ENCODE measurements around the gene CAMK1G. TPM values are rescaled to one million over a fixed set of nuclear protein-coding genes. Genes with fewer than 3 reads are reported as not detected.
A peak's percentile ranks its signal among the peaks of the same experiment; 100 is the strongest.

The CAMK1G gene
- total RNA-seq, 1 experiment from 2014 or later = not detected

DNA sequence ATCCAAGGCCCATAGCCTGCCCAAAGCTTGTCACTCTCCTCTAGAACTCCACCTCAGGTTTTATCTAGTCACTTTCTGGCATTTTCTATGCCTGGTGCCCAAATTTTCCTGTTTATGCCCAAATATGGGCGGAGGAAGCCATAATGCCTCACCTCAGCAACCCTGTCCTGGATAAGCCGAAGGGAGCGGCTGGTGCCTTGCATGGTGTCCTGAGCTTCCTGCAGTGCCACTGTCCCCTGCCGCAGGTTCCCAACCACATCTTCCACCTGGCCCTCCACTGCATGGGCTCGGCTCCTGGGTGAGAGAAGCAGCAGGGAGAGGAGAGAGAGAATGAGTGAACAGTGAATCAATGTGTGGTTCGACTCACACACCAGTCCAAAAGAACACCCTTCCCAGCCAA is 34.2 kb downstream of the CAMK1G start:
- RAD21 ChIA-PET (ENCODE audit: low non-redundant PET in 1 of 2, low total read pairs in 2 of 2, uncharacterized antibody in 2 of 2, unreplicated experiment in 2 of 2) = no interaction called here
- CTCF ChIA-PET = no interaction called here
- no peaks in the 10 kb centered on the region for H3K27me3 ChIP-seq (ENCODE audit: insufficient read depth, low read length)
- BruUV-seq (replicated peaks) = no TSS peak
- no peak overlapping the region for H3K4me3 ChIP-seq (replicated peaks in 1 of 2; ENCODE audit: low read depth in 1 of 2, low read length in 2 of 2)
- no peak overlapping the region for H2AFZ ChIP-seq (ENCODE audit: low read depth, low read length, poor library complexity, severe bottlenecking)
- H3K4me1 ChIP-seq (ENCODE audit: control insufficient read depth in 1 of 2, insufficient read depth in 2 of 2, low read length in 2 of 2) = no peaks in the 10 kb centered on the region
- H3K9me3 ChIP-seq (ENCODE audit: control insufficient read depth in 1 of 2, insufficient read depth in 1 of 2, low read depth in 1 of 2, low read length in 2 of 2) = no peaks in the 10 kb centered on the region
- no peak overlapping the region for H3K9ac ChIP-seq (ENCODE audit: low read length)
- TF ChIP-seq EGR1 (IDR thresholded peaks at IDR 0.05; ENCODE audit: low read depth) = no peak
- no peak for TF ChIP-seq TCF7L2 (IDR thresholded peaks at IDR 0.05; ENCODE audit: borderline replicate concordance, extremely low read depth, insufficient read depth, insufficient read length)
- TF ChIP-seq, protein P1, sequence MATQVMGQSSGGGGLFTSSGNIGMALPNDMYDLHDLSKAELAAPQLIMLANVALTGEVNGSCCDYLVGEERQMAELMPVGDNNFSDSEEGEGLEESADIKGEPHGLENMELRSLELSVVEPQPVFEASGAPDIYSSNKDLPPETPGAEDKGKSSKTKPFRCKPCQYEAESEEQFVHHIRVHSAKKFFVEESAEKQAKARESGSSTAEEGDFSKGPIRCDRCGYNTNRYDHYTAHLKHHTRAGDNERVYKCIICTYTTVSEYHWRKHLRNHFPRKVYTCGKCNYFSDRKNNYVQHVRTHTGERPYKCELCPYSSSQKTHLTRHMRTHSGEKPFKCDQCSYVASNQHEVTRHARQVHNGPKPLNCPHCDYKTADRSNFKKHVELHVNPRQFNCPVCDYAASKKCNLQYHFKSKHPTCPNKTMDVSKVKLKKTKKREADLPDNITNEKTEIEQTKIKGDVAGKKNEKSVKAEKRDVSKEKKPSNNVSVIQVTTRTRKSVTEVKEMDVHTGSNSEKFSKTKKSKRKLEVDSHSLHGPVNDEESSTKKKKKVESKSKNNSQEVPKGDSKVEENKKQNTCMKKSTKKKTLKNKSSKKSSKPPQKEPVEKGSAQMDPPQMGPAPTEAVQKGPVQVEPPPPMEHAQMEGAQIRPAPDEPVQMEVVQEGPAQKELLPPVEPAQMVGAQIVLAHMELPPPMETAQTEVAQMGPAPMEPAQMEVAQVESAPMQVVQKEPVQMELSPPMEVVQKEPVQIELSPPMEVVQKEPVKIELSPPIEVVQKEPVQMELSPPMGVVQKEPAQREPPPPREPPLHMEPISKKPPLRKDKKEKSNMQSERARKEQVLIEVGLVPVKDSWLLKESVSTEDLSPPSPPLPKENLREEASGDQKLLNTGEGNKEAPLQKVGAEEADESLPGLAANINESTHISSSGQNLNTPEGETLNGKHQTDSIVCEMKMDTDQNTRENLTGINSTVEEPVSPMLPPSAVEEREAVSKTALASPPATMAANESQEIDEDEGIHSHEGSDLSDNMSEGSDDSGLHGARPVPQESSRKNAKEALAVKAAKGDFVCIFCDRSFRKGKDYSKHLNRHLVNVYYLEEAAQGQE (IDR thresholded peaks at IDR 0.05; ENCODE audit: low read depth) = no peak
- TF ChIP-seq POLR2A (IDR thresholded peaks at IDR 0.05; ENCODE audit: borderline replicate concordance, extremely low read depth, insufficient read depth, insufficient read length) = no peak
- TF ChIP-seq EZH2phosphoT487 (IDR thresholded peaks at IDR 0.05; ENCODE audit: borderline replicate concordance) = no peak
- TF ChIP-seq JUND (IDR thresholded peaks at IDR 0.05) = no peak
- TF ChIP-seq SRF (IDR thresholded peaks at IDR 0.05; ENCODE audit: low read depth) = peak; percentile 78
- peaks cover 0 to 11% of the 10 kb centered on the region in 2 experiments; a peak in 3 of 4 replicates for H3K36me3 ChIP-seq (ENCODE audit: control insufficient read depth in 1 of 2, insufficient read depth in 2 of 2, low read length in 2 of 2)
- H3K4me2 ChIP-seq (ENCODE audit: low read length) = no peak overlapping the region
- intact Hi-C loops (cut with micrococcal nuclease) = no loop called here
- no peaks in the 10 kb centered on the region for H3K79me2 ChIP-seq (ENCODE audit: insufficient read depth, low read length)
- no peaks in the 10 kb centered on the region for H4K20me1 ChIP-seq (ENCODE audit: insufficient read depth)
- DNase-seq (ENCODE audit: low read depth, low spot score) = no peak
- H3K9me2 ChIP-seq (ENCODE audit: insufficient read depth) = no peaks in the 10 kb centered on the region
- no peak overlapping the region for H3K27ac ChIP-seq (ENCODE audit: low read depth, low read length)
- POLR2A ChIA-PET = no interaction called here
- ATAC-seq = no peak

DNA sequence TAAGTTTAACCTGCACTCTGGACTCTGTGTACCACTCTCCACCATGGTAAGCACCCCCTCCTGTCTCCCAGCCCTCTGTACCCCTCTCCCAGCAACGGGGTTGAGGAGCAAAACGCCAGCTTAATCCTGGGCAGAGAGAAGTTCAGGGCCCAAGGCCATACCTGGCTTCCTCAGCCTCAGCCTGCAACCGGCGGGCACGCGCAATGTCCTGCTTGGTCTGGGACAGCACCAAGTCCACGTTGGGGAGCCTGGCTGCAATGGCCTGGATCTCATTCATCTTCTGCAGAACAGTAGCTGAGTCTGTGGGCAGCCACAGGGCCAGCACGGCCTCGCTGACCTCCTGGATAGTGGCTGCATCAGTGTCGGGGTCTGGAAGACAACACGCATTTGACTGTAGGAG is 34.8 kb downstream of the CAMK1G start:
- Histone ChIP-seq H3K4me1 (ENCODE audit: control insufficient read depth in 1 of 2, insufficient read depth in 2 of 2, low read length in 2 of 2) (no peaks in the 10 kb centered on the region), H3K27ac (ENCODE audit: low read depth, low read length) (no peak overlapping the region), H3K36me3 (ENCODE audit: control insufficient read depth in 1 of 2, insufficient read depth in 2 of 2, low read length in 2 of 2) (peaks cover 0 to 11% of the 10 kb centered on the region in 2 experiments; a peak in 3 of 4 replicates), H4K20me1 (ENCODE audit: insufficient read depth) (no peaks in the 10 kb centered on the region), H2AFZ (ENCODE audit: low read depth, low read length, poor library complexity, severe bottlenecking) (no peak overlapping the region), H3K9me2 (ENCODE audit: insufficient read depth) (no peaks in the 10 kb centered on the region), H3K4me2 (ENCODE audit: low read length) (no peak overlapping the region), H3K4me3 (replicated peaks in 1 of 2; ENCODE audit: low read depth in 1 of 2, low read length in 2 of 2) (no peak overlapping the region), H3K9ac (ENCODE audit: low read length) (no peak overlapping the region), H3K27me3 (ENCODE audit: insufficient read depth, low read length) (no peaks in the 10 kb centered on the region), H3K9me3 (ENCODE audit: control insufficient read depth in 1 of 2, insufficient read depth in 1 of 2, low read depth in 1 of 2, low read length in 2 of 2) (no peaks in the 10 kb centered on the region), H3K79me2 (ENCODE audit: insufficient read depth, low read length) (no peaks in the 10 kb centered on the region)
- CTCF ChIA-PET = no interaction called here
- POLR2A ChIA-PET = no interaction called here
- intact Hi-C loops (cut with micrococcal nuclease) = no loop called here
- RAD21 ChIA-PET (ENCODE audit: low non-redundant PET in 1 of 2, low total read pairs in 2 of 2, uncharacterized antibody in 2 of 2, unreplicated experiment in 2 of 2) = no interaction called here
- no peak for DNase-seq (ENCODE audit: low read depth, low spot score)
- BruUV-seq (replicated peaks) = no TSS peak
- ATAC-seq = no peak
- no peak for TF ChIP-seq ELF1 (IDR thresholded peaks at IDR 0.05; ENCODE audit: borderline replicate concordance, low read depth)
- no peak for TF ChIP-seq JUND (IDR thresholded peaks at IDR 0.05)
- TF ChIP-seq CEBPB (IDR thresholded peaks at IDR 0.05; ENCODE audit: low read depth) = no peak
- TF ChIP-seq SP1 (IDR thresholded peaks at IDR 0.05; ENCODE audit: low read depth) = no peak
- TF ChIP-seq POLR2AphosphoS5 (IDR thresholded peaks at IDR 0.05; ENCODE audit: low read depth, low read length) = no peak
- TF ChIP-seq TCF7L2 (IDR thresholded peaks at IDR 0.05; ENCODE audit: borderline replicate concordance, extremely low read depth, insufficient read depth, insufficient read length) = no peak
- TF ChIP-seq, protein P1 (IDR thresholded peaks at IDR 0.05; ENCODE audit: low read depth) = no peak
- no peak for TF ChIP-seq CBX3 (IDR thresholded peaks at IDR 0.05; ENCODE audit: low read depth)
- TF ChIP-seq EZH2 (IDR thresholded peaks at IDR 0.05) = no peak
- TF ChIP-seq ZFX (IDR thresholded peaks at IDR 0.05) = no peak
